H1 (cell line): ENCODE data around the gene UTS2R. TPM values are rescaled to one million over a fixed set of nuclear protein-coding genes. Genes with fewer than 3 reads are reported as not detected.

Experiments
- CTCF ChIA-PET: fragments of 300-600 bp; sonication (Branson Sonifier 250); formaldehyde crosslinking; loops from one replicate; lab custom pipeline; 2021; ENCODE audit not compliant: partially characterized antibody; lab: Charles Lee
- POLR2A ChIA-PET: fragments of 300-600 bp; sonication (Branson Sonifier 250); formaldehyde crosslinking; loops from one replicate; lab custom pipeline; 2021; ENCODE audit warnings: inconsistent platforms; ENCODE audit not compliant: partially characterized antibody; lab: Charles Lee
- DNase-seq, 2 experiments: peaks; one replicate each; pipeline versions ENCODE4 v3.0.0 to v3.0.0-alpha.2; 2010 to 2022; ENCODE audit warnings: low spot score in 2 of 2, low read depth in 1 of 2, mixed read lengths in 1 of 2
- FAIRE-seq: peaks from 2 replicates; lab custom pipeline; 2011; peaks lifted over from hg19 to GRCh38; lab: Jason Lieb, UNC
- H2AFZ ChIP-seq: 2 replicates; pipeline ENCODE4 v1.8.1; 2012; ENCODE audit warnings: low read length, inconsistent platforms
- H2AK5ac ChIP-seq: 2 replicates; pipeline ENCODE4 v1.6.1; 2013; ENCODE audit warnings: low read depth, low read length
- H2BK120ac ChIP-seq: replicated peaks from 2 replicates; pipeline ENCODE3; 2013; ENCODE audit warnings: low read depth, low read length, inconsistent platforms
- H2BK12ac ChIP-seq: 2 replicates; pipeline ENCODE4 v1.6.1; 2013; ENCODE audit warnings: low read depth, low read length
- H2BK15ac ChIP-seq: 2 replicates; pipeline ENCODE4 v1.6.1; 2013; ENCODE audit warnings: low read length
- H2BK20ac ChIP-seq: 2 replicates; pipeline ENCODE4 v1.6.1; 2013; ENCODE audit warnings: low read length
- H2BK5ac ChIP-seq: 2 replicates; pipeline ENCODE4 v1.6.1; 2013; ENCODE audit warnings: low read depth, low read length
- H3K14ac ChIP-seq: 2 replicates; pipeline ENCODE4 v1.6.1; 2013; ENCODE audit warnings: inconsistent platforms; ENCODE audit not compliant: insufficient read length
- H3K18ac ChIP-seq: 2 replicates; pipeline ENCODE4 v1.6.1; 2013; ENCODE audit warnings: low read length; ENCODE audit errors: extremely low read depth
- H3K23ac ChIP-seq: 2 replicates; pipeline ENCODE4 v1.6.1; 2013; ENCODE audit warnings: inconsistent platforms; ENCODE audit not compliant: insufficient read length
- H3K23me2 ChIP-seq: 2 replicates; pipeline ENCODE4 v1.6.1; 2013; ENCODE audit warnings: low read depth, low read length
- H3K27ac ChIP-seq: 2 replicates; pipeline ENCODE4 v1.6.1; 2011; ENCODE audit warnings: low read depth, low read length, inconsistent platforms
- H3K27me3 ChIP-seq, 4 experiments: replicated peaks in 1 of 4; 1 replicate in 1 of 4; 2 replicates in 3 of 4; pipeline versions ENCODE4 v1.6.1 to v1.8.1; 2011 to 2013; ENCODE audit warnings: low read length in 3 of 4, mild to moderate bottlenecking in 3 of 4, inconsistent platforms in 2 of 4, mixed read lengths in 2 of 4, moderate library complexity in 1 of 4; ENCODE audit not compliant: control insufficient read depth in 3 of 4, insufficient read depth in 3 of 4; ENCODE audit errors: extremely low read depth in 1 of 4
- H3K36me3 ChIP-seq, 4 experiments: 2 replicates each; pipeline versions ENCODE4 v1.6.1 to v1.8.1; 2011 to 2013; ENCODE audit warnings: mild to moderate bottlenecking in 4 of 4, low read length in 3 of 4, moderate library complexity in 2 of 4, control low read depth in 1 of 4, inconsistent platforms in 1 of 4; ENCODE audit not compliant: insufficient read depth in 4 of 4, control insufficient read depth in 2 of 4
- H3K4ac ChIP-seq: replicated peaks from 2 replicates; pipeline ENCODE3; 2013; ENCODE audit warnings: low read length, low read depth, mixed read lengths, inconsistent platforms; ENCODE audit not compliant: insufficient read length
- H3K4me1 ChIP-seq, 4 experiments: replicated peaks in 1 of 4; 1 replicate in 1 of 4; 2 replicates in 3 of 4; pipeline versions ENCODE4 v1.6.1 to v1.8.1; 2011 to 2013; ENCODE audit warnings: low read length in 3 of 4, inconsistent platforms in 2 of 4, mixed read lengths in 1 of 4; ENCODE audit not compliant: insufficient read depth in 4 of 4, control insufficient read depth in 3 of 4
- H3K4me2 ChIP-seq, 2 experiments: 2 replicates each; pipeline versions ENCODE4 v1.6.1 to v1.8.1; 2011 to 2013; ENCODE audit warnings: low read depth in 2 of 2, low read length in 2 of 2, control low read depth in 1 of 2, inconsistent platforms in 1 of 2, mild to moderate bottlenecking in 1 of 2; ENCODE audit not compliant: insufficient read depth in 1 of 2
- H3K4me3 ChIP-seq, 4 experiments: fragments of 200-600, 300-600 bp in 1 of 4; sonication (generic), shearing (Covaris generic), sonication (Bioruptor Twin) in 1 of 4; 2 replicates each; pipeline versions ENCODE4 v1.5.1 to v1.8.1; 2011 to 2016; ENCODE audit warnings: low read length in 4 of 4, low read depth in 3 of 4, control low read depth in 2 of 4, inconsistent platforms in 2 of 4, mild to moderate bottlenecking in 2 of 4, mixed read lengths in 1 of 4, moderate library complexity in 1 of 4; ENCODE audit not compliant: insufficient read depth in 2 of 4; ENCODE audit errors: extremely low read depth in 1 of 4
- H3K56ac ChIP-seq: replicated peaks from 2 replicates; pipeline ENCODE3; 2013; ENCODE audit warnings: low read depth, mild to moderate bottlenecking, mixed read lengths, low read length, inconsistent platforms; ENCODE audit not compliant: insufficient read length
- H3K79me1 ChIP-seq: 2 replicates; pipeline ENCODE4 v1.6.1; 2013; ENCODE audit warnings: low read depth, low read length, control low read depth
- H3K79me2 ChIP-seq, 2 experiments: 2 replicates each; pipeline versions ENCODE4 v1.6.1 to v1.8.1; 2012 to 2013; ENCODE audit warnings: low read length in 2 of 2, mild to moderate bottlenecking in 2 of 2, inconsistent platforms in 1 of 2; ENCODE audit not compliant: insufficient read depth in 2 of 2, control insufficient read depth in 1 of 2
- H3K9ac ChIP-seq, 4 experiments: replicated peaks in 1 of 4; 1 replicate in 1 of 4; 2 replicates in 3 of 4; pipeline versions ENCODE4 v1.6.1 to v1.8.1; 2011 to 2013; ENCODE audit warnings: low read depth in 3 of 4, low read length in 3 of 4, control low read depth in 2 of 4, mild to moderate bottlenecking in 2 of 4, moderate library complexity in 2 of 4, inconsistent platforms in 1 of 4; ENCODE audit errors: extremely low read depth in 1 of 4
- H3K9me3 ChIP-seq, 2 experiments: 2 replicates each; pipeline versions ENCODE4 v1.6.1 to v1.8.1; 2012 to 2013; ENCODE audit warnings: mild to moderate bottlenecking in 2 of 2, moderate library complexity in 2 of 2, control low read depth in 1 of 2, inconsistent platforms in 1 of 2, low read depth in 1 of 2, low read length in 1 of 2, mixed read lengths in 1 of 2; ENCODE audit not compliant: insufficient read depth in 2 of 2
- H4K20me1 ChIP-seq, 2 experiments: replicated peaks in 1 of 2; 2 replicates each; pipeline versions ENCODE3 to v1.8.1; 2011 to 2013; ENCODE audit warnings: inconsistent platforms in 2 of 2, low read length in 2 of 2, mild to moderate bottlenecking in 1 of 2; ENCODE audit not compliant: insufficient read depth in 2 of 2, control insufficient read depth in 1 of 2
- H4K5ac ChIP-seq: 2 replicates; pipeline ENCODE4 v1.6.1; 2013; ENCODE audit warnings: low read length, low read depth, mixed read lengths, inconsistent platforms; ENCODE audit not compliant: insufficient read length
- H4K8ac ChIP-seq: 2 replicates; pipeline ENCODE4 v1.8.0; 2013; ENCODE audit warnings: mild to moderate bottlenecking, moderate library complexity, low read length, inconsistent platforms; ENCODE audit not compliant: insufficient read depth; ENCODE audit errors: extremely low read depth
- H4K91ac ChIP-seq: replicated peaks from 2 replicates; pipeline ENCODE3; 2013; ENCODE audit warnings: low read length, mixed read lengths, inconsistent platforms; ENCODE audit not compliant: insufficient read length
- HDAC6 ChIP-seq: IDR thresholded peaks from one replicate; pipeline ENCODE4 v1.7.1; 2012; ENCODE audit warnings: low read depth, mild to moderate bottlenecking, inconsistent platforms, low read length, moderate library complexity
- JUN ChIP-seq: IDR thresholded peaks from 2 replicates; pipeline ENCODE4 v1.6.1; 2011; ENCODE audit warnings: low read depth, mild to moderate bottlenecking, improper control_type of control experiment, low read length
- JUND ChIP-seq: IDR thresholded peaks from 2 replicates; pipeline ENCODE4 v1.6.1; 2011; ENCODE audit warnings: mild to moderate bottlenecking, improper control_type of control experiment, low read length
- POLR2A ChIP-seq, 2 experiments: IDR thresholded peaks; 1 replicate in 1 of 2; 2 replicates in 1 of 2; pipeline ENCODE4 v1.6.1; 2011; ENCODE audit warnings: low read depth in 2 of 2, low read length in 2 of 2, mild to moderate bottlenecking in 2 of 2; ENCODE audit errors: control extremely low read depth in 1 of 2
- RBBP5 ChIP-seq: IDR thresholded peaks from 2 replicates; pipeline ENCODE4 v1.7.1; 2012; ENCODE audit warnings: low read depth, mild to moderate bottlenecking, inconsistent platforms, low read length, moderate library complexity, borderline replicate concordance
- RFX5 ChIP-seq: IDR thresholded peaks from 2 replicates; pipeline ENCODE4 v1.6.1; 2011; ENCODE audit warnings: low read depth, low read length, improper control_type of control experiment, borderline replicate concordance
- SP4 ChIP-seq: IDR thresholded peaks from 2 replicates; pipeline ENCODE4 v1.6.1; 2012; ENCODE audit warnings: low read length, inconsistent platforms
- SRF ChIP-seq: IDR thresholded peaks from 2 replicates; pipeline ENCODE4 v1.6.1; 2011; ENCODE audit warnings: mild to moderate bottlenecking, low read depth, low read length, moderate library complexity
- WGBS, 2 experiments: shearing (Covaris generic) in 1 of 2; methylation state at CpG; one replicate each; pipeline versions ENCODE4 v1.1.6 to v1.1.7; 2013 to 2015; ENCODE audit warnings: low lambda C conversion rate in 2 of 2, mixed read lengths in 2 of 2, inconsistent platforms in 1 of 2, low coverage in 1 of 2, missing lambda C conversion rate in 1 of 2; ENCODE audit not compliant: insufficient replicate concordance in 2 of 2, insufficient coverage in 1 of 2, insufficient read length in 1 of 2; ENCODE audit errors: extremely low coverage in 1 of 2, missing lambda C conversion rate in 1 of 2; 5-methylcytosine and 5-hydroxymethylcytosine counted together
- polyA plus RNA-seq, 7 experiments: library from polyadenylated mRNA; depleted of rRNA in 3 of 7; stranded (reverse) in 5 of 7; unstranded in 2 of 7; fragments of >200 nt in 5 of 7; fragments of 200-250 nt in 2 of 7; gene quantifications; 1 replicate in 5 of 7; 2 replicates in 1 of 7; 4 replicates in 1 of 7; pipeline versions ENCODE4 v1.2.1 to v1.2.3, GENCODE V29; 2011 to 2013; ENCODE audit warnings: missing spikeins in 2 of 7, mixed read lengths in 2 of 7
- total RNA-seq: library from RNA; stranded (reverse); fragmentation: NEBNext Ultra II Directional; extraction: Animal tissue kit (Norgen Biotek cat#: 25700); gene quantifications from 2 replicates; pipeline ENCODE4 v1.2.1, GENCODE V29; 2021

Gene UTS2R
- total and polyA plus RNA-seq, 2 of the 8 experiments (the other 6 are each of a cell fraction or from before 2014, with no cell fraction given) = 0.27 TPM; not detected in 1

DNA sequence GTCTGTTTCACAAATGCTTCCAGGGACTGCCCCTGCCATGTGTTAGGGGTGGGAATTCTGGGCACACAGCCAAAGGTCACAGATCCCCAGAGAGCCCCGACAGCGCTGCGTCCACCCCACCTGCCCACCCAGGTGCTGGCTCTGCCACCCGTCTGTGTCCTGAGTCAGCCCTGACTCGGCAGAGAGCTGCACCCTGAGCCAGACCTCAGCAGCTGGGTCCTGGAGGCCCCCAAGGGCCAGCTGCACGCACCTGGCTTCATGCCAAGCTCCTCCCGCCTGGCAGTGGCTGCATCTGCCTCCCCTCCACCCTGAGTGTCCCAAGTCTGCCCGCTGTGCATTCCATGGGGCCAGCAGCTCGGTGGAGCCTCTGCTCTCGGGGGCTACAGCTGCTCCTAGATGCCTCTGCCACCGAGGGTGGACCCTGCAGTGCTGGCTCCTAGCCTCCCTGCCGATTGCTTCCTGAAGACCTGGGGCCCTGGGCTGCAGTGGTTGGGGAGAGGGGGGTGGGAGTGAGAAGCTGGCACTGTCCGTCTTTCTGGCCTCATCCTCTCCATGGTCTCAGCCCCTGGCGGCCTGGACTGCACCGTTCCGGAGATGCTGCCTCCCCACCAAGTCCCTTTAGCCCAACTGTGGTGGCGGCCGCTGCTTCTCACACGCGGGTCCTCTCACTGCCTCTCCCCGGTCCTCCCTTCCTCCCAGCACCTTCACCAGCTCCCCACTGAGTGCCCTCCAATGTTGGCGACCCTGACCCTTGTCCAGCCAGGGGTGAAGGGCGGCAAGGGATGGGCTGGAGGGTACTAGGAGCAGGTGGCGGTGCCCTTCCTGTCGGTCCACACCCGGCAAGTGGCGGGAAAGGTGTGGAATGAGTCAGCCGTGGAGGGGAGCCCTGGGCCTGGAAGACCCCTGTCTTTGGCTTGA, 41.0 kb upstream of the UTS2R start:
- FAIRE-seq = no peak
- Histone ChIP-seq H2BK5ac (no peak overlapping the region), H3K4me3 (no peak overlapping the region), H4K5ac (no peak overlapping the region), H3K56ac (no peak overlapping the region), H3K27ac (no peak overlapping the region), H2BK20ac (no peak overlapping the region), H4K91ac (no peak overlapping the region), H2BK15ac (no peak overlapping the region), H2AK5ac (no peak overlapping the region), H3K4me2 (no peak overlapping the region), H2BK120ac (no peak overlapping the region), H3K79me2 (no peaks in the 10 kb centered on the region), H3K4me1 (peaks cover 0 to 36% (median 24%) of the 10 kb centered on the region in 4 experiments; a peak in 6 of 7 replicates), H3K23ac (no peak overlapping the region), H3K79me1 (no peaks in the 10 kb centered on the region), H4K20me1 (peaks cover 0 to 2% of the 10 kb centered on the region in 2 experiments), H3K36me3 (no peaks in the 10 kb centered on the region), H3K27me3 (peaks cover 28 to 52% (median 48%) of the 10 kb centered on the region in 4 experiments), H4K8ac (no peak overlapping the region), H3K14ac (no peak overlapping the region), H3K9ac (no peak overlapping the region), H3K18ac (no peak overlapping the region), H2AFZ (no peak overlapping the region), H3K9me3 (no peaks in the 10 kb centered on the region), H3K4ac (no peak overlapping the region), H3K23me2 (peaks cover 8% of the 10 kb centered on the region), H2BK12ac (no peak overlapping the region)
- POLR2A ChIA-PET = no interaction called here
- WGBS, 2 experiments = 83% methylated on average over 24 of the region's 28 CpGs; no CpG with 5 or more reads in 1 of the 2 experiments
- no peak for DNase-seq
- CTCF ChIA-PET = interaction anchor here (0.6 to 1.9 kb wide), 6 partner anchors 9 to 79 kb away, joined by 3 to 9 read pairs (median 4); partner anchors contain the start of gene CD7
- TF ChIP-seq HDAC6 (no peak), SRF (no peak), RFX5 (no peak), POLR2A (IDR thresholded peaks at IDR 0.05; ENCODE audit: control extremely low read depth in 1 of 2, low read depth in 2 of 2, low read length in 2 of 2) (no peak), SP4 (no peak), JUND (no peak), JUN (no peak), RBBP5 (no peak)
